Stimulated activated naive CD8-positive, alpha-beta T cell treated with anti-CD3 and anti-CD28 coated beads, Interleukin-15, Interleukin-2, amounts not matched to agents 100 U/mL and 50 U/mL, for 24 hours (primary cell): ENCODE data around the gene ITPRID2.
"Not testable (repeated sequence)": the region's sequence is repeated elsewhere in the genome, so short reads cannot be mapped to it uniquely, and the experiment has no call there.

Experiments used
- ATAC-seq: fragments of 150-1000 bp; cut with Tn5 transposase; one replicate; pipeline ENCODE4 v1.10.0; 2021
- DNase-seq: peaks from one replicate; pipeline ENCODE4 v3.0.0; 2021

Gene ITPRID2

DNA sequence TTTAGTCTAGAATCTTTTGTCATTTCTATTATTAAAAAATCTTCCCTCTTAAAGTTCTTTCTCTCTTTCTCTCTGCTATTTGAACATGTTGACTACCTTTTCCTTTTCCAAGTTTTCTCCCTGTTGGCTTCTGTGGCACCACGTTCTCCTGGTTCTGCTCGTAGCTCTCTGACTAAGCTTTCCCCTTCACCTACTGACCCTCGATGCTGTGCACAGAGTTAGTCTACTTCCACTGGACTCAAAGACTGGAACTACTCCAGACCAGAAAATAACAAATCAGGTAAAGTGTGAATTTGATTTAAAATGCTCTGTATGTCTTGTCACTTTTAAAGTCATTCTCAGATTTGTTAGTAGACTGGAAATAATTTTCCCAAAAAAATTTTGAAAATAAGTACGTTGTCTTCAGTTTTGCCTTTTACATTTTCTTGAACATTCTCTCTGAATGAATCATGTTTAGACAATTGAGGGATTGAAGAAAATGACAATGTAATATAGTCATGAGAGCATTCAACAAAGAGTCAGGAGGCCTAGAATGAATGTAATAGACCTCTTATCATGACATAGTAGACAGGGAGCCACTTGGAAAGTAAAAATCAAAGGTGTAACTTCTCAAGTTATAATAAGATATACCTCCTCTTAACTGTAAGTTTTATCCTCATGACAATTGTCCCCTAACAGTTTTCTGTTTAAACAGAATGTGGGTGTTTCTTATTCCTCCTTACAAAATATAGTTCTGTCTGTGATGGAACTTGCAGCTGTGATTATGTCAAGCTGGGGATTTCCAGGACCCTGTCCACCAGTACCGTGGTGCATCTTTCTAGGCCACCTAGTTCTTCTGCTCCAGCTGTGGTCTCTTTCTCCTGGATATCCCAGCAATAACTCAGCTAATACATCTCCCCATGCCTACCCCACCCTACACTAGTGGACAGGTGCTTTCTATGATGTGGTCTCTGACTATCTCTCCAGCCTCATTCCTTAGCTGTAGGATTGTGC lies 25.5 kb downstream of the ITPRID2 start:
- ATAC-seq = no peak
- DNase-seq = no peak

- DNase-seq (no peak), ATAC-seq (no peak)
Measured at GRCh38 chr2:181918188-181918587, 26.7 kb downstream of the ITPRID2 start.

DNA sequence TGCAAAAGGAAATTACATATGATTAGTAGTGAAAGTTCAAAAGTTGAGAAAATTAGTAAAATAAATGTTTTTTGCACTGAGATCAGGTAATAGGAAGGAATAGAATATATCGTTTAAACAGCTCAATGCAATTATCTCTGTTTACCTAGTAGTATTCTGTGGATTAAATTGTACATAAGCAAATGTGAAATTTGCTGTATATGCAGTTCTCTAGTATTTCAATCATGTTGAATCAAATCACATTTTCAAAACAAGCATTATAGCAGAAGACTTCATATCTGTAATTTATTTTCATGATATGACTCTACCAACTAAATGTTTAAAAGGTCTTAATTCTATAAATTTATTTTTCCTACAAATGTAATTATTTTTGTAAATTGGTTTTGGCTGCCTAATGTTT lies 31.6 kb downstream of the ITPRID2 start:
- DNase-seq (no peak), ATAC-seq (no peak)

DNA sequence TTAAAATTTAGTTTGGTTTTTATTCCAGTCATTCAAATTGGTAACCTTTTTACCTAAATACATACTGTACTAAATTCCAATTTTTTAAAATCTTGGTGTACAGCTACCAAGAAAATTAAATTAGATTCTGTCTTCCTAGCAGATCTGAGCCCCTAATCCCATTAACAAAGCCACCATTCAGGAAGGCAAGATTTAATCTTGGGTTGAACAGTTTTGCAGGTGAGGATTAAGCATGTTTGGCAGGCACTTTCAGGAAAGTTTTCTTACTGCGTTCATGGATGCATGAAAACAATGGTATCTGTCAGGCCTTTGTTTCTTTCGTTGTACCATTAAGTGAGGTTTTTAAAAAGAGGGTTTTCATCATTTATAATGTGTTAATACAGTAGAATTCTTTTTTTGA lies 32.8 kb downstream of the ITPRID2 start:
- DNase-seq (no peak), ATAC-seq (no peak)

DNA sequence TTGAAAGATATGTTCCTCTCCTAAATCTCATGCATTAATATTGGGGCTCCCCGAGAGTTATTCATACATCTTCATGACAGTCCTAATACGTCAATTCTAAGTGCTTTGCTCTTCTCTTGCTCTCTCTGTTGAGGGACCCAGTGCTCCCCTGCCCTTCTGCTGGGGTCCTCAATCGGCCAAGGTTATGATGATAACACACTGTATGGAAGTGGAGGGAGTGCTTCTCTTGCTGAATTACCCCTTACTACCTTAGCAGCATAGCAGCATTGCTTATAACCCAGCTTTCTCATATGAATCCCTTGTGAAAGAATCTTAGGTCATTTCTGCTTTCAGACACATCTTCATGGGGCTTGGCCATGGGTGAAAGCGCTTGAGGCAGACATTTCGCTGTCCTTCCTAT lies 43.2 kb downstream of the ITPRID2 start:
- DNase-seq = no peak
- no peak for ATAC-seq

DNA sequence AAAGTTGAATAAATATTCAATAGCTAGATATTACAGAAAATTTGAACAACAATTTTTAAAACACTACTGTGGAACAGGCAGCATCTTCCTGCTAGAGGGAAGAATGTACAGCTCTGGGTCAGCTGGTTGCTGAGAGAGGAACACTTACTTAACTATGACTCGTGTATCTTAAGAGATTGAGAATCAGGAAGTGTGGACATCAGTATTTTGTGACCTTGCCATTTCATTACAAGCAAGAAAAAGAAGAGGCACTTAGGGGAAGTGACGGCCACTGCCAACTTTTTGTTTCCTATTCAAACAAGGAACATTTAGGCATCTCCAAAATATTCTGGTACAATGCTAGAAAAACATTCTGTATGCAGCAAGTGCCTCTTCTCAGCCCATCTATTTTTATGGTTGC lies 45.9 kb downstream of the ITPRID2 start:
- ATAC-seq (no peak), DNase-seq (no peak)

GRCh38 chr2:181943411-181944124 lies 52.0 kb downstream of the ITPRID2 start:
- DNase-seq (no peak), ATAC-seq (no peak)

DNA sequence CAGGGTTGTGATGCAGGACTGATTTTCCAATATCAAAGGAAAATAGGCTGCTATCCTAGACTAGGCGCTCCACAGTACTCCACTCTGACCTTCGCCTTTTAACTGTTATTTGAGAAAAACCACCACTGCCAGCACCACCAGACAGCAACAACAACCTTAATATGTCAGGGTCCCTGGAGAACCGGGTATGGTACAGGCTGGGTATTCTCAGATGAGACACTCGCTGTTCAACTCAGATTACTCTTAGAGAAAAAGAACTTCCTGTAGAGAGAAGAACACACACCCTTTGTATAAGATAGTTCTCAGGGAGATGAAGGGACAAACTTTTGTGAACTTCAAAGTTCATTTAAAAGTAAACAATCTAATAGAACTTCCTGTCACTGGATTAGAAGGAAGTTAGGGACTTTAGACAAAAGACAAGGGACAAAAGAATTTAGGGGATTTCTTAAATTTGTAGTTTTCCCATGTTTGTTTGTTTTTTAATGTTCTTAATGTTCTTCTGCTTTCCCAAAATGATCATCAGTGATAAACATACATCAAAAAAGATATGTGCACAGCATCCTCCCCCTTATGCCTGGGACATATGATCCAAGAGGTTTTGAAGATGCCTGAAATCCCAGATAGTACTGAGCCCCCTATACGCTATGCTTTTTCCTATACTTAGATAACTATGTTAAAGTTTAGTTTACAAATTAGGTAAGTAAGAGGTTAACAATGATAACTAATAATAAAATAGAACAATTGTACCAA lies 52.8 kb downstream of the ITPRID2 start:
- DNase-seq = no peak
- no peak for ATAC-seq

GRCh38 chr2:181944914-181945291 lies 53.4 kb downstream of the ITPRID2 start:
- DNase-seq = no peak
- no peak for ATAC-seq

DNA sequence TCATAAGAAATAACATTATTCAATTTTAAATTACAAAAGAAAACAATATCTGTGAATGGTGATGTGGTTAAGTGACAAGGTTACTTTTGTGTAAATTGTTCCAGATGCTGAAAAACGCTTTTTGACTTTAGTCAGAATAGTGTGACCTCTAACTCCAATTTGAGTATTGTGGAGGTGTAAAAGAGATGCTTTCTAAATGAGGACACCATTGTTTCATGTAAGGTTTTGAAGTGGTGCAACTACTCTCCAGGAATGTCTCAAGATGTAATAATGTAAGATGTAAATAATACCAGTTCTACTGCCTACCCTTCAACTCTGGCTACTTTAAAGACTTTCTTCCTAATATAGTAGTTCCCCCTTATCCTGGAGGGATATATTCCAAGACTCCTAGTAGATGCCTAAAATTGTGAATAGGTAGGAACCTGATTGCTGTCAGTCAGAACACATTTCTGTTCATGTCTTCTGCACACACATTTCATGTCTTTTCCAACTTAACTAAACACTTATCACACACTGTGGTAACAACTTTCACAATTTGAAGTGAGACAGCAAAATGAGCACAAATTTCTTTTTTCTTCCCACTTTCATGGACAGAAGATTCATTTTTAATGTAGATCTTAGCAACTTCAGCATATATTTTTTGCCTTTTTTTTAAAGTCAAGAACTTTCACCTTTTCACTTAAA lies 55.1 kb downstream of the ITPRID2 start:
- ATAC-seq (no peak), DNase-seq (no peak)

- ATAC-seq = no peak
- DNase-seq = no peak
Measured at GRCh38 chr2:181947273-181947672, 55.7 kb downstream of the ITPRID2 start.

GRCh38 chr2:181948227-181948626 lies 56.7 kb downstream of the ITPRID2 start:
- DNase-seq (no peak), ATAC-seq (no peak)

DNA sequence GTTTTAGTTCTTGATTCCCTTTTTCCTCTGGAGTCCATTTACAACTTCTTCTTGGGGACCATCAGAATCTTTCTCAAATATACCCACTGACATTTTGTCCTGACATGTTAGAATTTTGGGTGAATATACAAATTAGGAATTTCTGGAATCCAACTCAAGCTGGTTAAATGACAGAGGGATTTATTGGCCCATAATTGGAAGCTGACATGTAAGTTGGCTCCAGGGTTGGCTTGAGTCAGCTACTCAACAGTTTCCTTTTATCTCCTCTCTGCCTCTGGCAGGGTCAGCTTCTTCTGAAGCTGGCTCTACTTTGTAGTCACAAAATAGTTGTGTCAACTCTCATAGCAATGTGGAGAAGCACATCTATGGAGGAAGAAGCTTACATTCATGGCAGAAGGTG lies 57.5 kb downstream of the ITPRID2 start:
- ATAC-seq (no peak), DNase-seq (no peak)

GRCh38 chr2:181952404-181953226 lies 61.1 kb downstream of the ITPRID2 start:
- no peak for DNase-seq
- ATAC-seq = no peak

DNA sequence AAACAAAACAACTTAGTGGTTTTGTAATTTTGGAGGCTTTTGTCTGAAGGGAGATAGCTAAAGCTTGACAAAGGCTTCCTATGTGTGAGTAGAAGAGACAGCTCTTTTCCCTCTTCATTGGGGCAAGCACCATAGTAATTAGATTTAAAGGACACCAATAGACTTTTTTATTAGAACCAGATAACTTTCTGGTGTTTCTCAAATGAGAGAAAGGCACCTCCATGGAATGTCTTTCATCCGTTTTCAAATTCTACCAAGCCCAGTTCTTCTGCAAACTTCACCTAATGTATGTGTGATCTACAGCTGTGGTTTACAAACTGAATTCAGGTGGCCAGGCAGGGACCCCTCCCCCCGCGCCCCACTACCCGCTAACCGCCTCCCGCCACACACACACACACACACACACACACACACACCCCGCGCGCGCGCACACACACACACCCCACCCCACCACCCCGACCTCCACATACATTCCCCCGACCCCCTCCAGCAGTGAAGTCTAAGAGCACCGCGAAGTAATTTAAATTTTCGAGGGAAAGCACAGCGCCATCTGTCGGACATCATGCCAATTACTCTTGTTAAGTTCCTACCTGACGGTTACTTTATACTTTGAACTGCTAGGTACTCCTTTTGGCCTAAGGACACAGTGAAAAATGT lies 62.5 kb downstream of the ITPRID2 start:
- ATAC-seq (peak; percentile 66), DNase-seq (peak; percentile 70)

DNA sequence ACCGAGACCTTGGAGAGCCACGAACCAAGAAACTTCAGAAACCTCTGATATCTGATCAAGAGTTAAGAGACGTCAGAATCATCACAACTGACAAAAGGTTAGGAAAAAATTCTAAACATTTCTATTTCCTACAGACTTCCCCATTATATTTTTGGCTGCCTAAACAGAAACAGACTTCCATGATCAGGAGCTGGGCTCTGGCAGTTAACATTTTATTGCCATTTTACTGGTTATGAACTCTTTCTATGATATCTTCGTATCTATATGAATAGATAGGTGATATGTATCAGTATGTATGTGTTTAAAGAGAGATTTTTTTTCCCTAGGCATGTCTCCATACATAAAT lies 63.0 kb downstream of the ITPRID2 start:
- no peak for ATAC-seq
- DNase-seq = no peak

DNA sequence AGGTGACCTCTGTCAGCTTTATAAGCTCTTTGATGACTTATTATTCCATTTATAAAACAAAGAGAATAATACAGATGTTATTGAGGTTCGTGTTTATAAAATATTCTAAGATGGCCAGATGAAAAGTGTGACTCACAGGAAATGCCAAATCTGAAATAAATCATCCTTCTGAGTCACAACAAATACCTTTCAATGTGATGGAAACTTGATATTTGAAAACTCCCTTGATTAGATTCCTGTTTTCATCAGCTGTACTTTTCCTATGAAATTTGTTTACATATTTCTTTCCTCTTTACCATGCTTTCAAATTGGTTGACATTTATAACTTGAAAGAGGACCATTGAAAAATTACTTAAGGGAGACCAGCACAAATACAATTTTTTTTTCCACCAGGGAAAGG lies 63.5 kb downstream of the ITPRID2 start:
- ATAC-seq = no peak
- no peak for DNase-seq

GRCh38 chr2:181955866-181956265 lies 64.3 kb downstream of the ITPRID2 start:
- DNase-seq, ATAC-seq: not testable (repeated sequence)

DNA sequence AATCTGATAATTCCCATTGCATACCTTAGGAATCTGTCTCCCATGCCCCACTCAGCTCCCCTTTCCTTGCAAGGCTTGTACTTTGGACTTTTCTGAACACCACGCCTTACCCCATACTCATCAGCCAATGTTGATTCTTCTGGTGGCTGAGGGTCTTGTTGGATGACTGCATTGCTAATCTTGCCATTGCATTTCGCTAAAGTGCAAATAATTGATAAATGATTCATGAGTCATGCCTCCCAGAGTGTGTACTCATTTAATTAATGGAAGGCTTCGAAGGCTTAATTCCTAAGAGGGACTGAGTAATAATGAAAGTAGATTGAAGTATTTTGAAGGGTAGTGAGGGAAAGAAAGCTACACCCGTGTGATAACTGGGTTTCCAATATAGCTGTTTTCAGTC lies 66.1 kb downstream of the ITPRID2 start:
- ATAC-seq (no peak), DNase-seq (no peak)

- DNase-seq (no peak), ATAC-seq (no peak)
Measured at GRCh38 chr2:181958726-181959125, 67.2 kb downstream of the ITPRID2 start.

- DNase-seq (no peak), ATAC-seq (no peak)
Measured at GRCh38 chr2:181959508-181959907, 68.0 kb downstream of the ITPRID2 start.
